C4-2B (cell line): ENCODE results near the gene ARSB.

Experiments used
- CTCF ChIP-seq: fragments of 450-650 bp; conservative IDR thresholded peaks from 2 replicates; pipeline ENCODE4 v1.5.1; 2017; ENCODE audit warnings: mild to moderate bottlenecking
- ZFX ChIP-seq: fragments of 450-650 bp; IDR thresholded peaks from 2 replicates; pipeline ENCODE4 v1.6.1; 2017

GRCh38 chr5:78823196-78823595 is 161.9 kb downstream of the ARSB start:
- no peak for TF ChIP-seq CTCF
- TF ChIP-seq ZFX: no peak
